ENCODE data around the gene TRIAP1.

DNA sequence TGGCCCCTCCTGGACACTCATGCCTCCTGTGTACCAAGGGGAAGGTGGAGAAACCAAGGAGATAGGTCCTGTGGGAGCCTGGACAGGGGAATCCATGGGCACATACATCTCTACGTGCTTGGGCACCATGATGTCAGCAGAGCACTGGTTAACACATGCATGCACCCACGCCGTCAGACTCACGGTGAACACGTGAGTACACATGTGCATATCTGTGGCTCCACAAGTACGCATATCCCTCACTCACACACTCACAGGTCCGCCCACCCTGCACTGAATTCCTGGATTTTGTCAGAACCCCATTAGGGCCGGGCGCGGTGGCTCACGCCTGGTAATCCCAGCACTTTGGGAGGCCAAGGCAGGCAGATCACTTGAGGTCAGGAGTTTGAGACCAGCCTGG lies 37.4 kb downstream of the TRIAP1 start:
- no peak for TF ChIP-seq CTCF (IDR thresholded peaks at IDR 0.05)
- no peak for TF ChIP-seq POLR2AphosphoS5 (IDR thresholded peaks at IDR 0.05)
